ENCODE measurements around the gene COLEC12. TPM values are rescaled to one million over a fixed set of nuclear protein-coding genes. Genes with fewer than 3 reads are reported as not detected.

COLEC12 gene
- total RNA-seq, 1 experiment from 2014 or later = not detected

- H3K9ac ChIP-seq (ENCODE audit: low read length) = no peak overlapping the region
- POLR2A ChIA-PET = interaction anchor here (0.7 kb wide), 1 partner anchor 12 kb away, joined by 3 read pairs; no protein-coding TSS in a partner anchor
- DNase-seq (ENCODE audit: low read depth, low spot score) (no peak), ATAC-seq (no peak)
- CTCF ChIA-PET = no interaction called here
- TF ChIP-seq TCF7L2 (IDR thresholded peaks at IDR 0.05; ENCODE audit: borderline replicate concordance, extremely low read depth, insufficient read depth, insufficient read length) = no peak
- TF ChIP-seq REST (IDR thresholded peaks at IDR 0.05; ENCODE audit: low read depth) = no peak
- TF ChIP-seq YY1 (IDR thresholded peaks at IDR 0.05; ENCODE audit: extremely low read depth, insufficient replicate concordance, low read depth, low read length) = no peak
- no peak for TF ChIP-seq ZFX (IDR thresholded peaks at IDR 0.05)
- TF ChIP-seq EZH2phosphoT487 (IDR thresholded peaks at IDR 0.05; ENCODE audit: borderline replicate concordance) = no peak
- no peak for TF ChIP-seq JUND (IDR thresholded peaks at IDR 0.05)
- H3K4me3 ChIP-seq (replicated peaks in 1 of 2; ENCODE audit: low read depth in 1 of 2, low read length in 2 of 2) = no peak overlapping the region
- intact Hi-C loops (cut with micrococcal nuclease) = no loop called here
- no peaks in the 10 kb centered on the region for H3K4me1 ChIP-seq (ENCODE audit: control insufficient read depth in 1 of 2, insufficient read depth in 2 of 2, low read length in 2 of 2)
- H3K4me2 ChIP-seq (ENCODE audit: low read length) = no peak overlapping the region
- no TSS peak for BruUV-seq (replicated peaks)
- no peaks in the 10 kb centered on the region for H3K9me2 ChIP-seq (ENCODE audit: insufficient read depth)
- no peaks in the 10 kb centered on the region for H3K9me3 ChIP-seq (ENCODE audit: control insufficient read depth in 1 of 2, insufficient read depth in 1 of 2, low read depth in 1 of 2, low read length in 2 of 2)
- H3K36me3 ChIP-seq (ENCODE audit: control insufficient read depth in 1 of 2, insufficient read depth in 2 of 2, low read length in 2 of 2) = no peaks in the 10 kb centered on the region
- no peaks in the 10 kb centered on the region for H3K79me2 ChIP-seq (ENCODE audit: insufficient read depth, low read length)
- no peaks in the 10 kb centered on the region; the same call in 1 of the 2 replicates for H3K27me3 ChIP-seq (ENCODE audit: insufficient read depth, low read length)
- RAD21 ChIA-PET (ENCODE audit: low non-redundant PET in 1 of 2, low total read pairs in 2 of 2, uncharacterized antibody in 2 of 2, unreplicated experiment in 2 of 2) = no interaction called here
- no peak overlapping the region for H2AFZ ChIP-seq (ENCODE audit: low read depth, low read length, poor library complexity, severe bottlenecking)
- H4K20me1 ChIP-seq (ENCODE audit: insufficient read depth) = no peaks in the 10 kb centered on the region
- no peak overlapping the region for H3K27ac ChIP-seq (ENCODE audit: low read depth, low read length)
These were observed 120.7 kb downstream of the COLEC12 start for GRCh38 chr18:379681-380330.

Measured in HCT116 (cell line).